GM19372 (cell line): Measurements from ENCODE around the gene ZDHHC14.
A peak's percentile ranks its signal among the peaks of the same experiment; 100 is the strongest.

Experiments used
- ATAC-seq: cut with Tn5 transposase; IDR thresholded peaks from one replicate; pipeline ENCODE4 v1.9.1; 2021; ENCODE audit warnings: mild to moderate bottlenecking, low read depth, moderate library complexity; ENCODE audit not compliant: unreplicated experiment

Gene ZDHHC14

GRCh38 chr6:157607317-157608109 lies 226.5 kb downstream of the ZDHHC14 start:
- no peak for ATAC-seq

GRCh38 chr6:157608221-157609075 lies 227.5 kb downstream of the ZDHHC14 start:
- no peak for ATAC-seq

- ATAC-seq: no peak
Observed at GRCh38 chr6:157609117-157609516, 228.1 kb downstream of the ZDHHC14 start.

GRCh38 chr6:157609556-157609955 lies 228.6 kb downstream of the ZDHHC14 start:
- ATAC-seq: no peak

GRCh38 chr6:157610451-157610999 lies 229.5 kb downstream of the ZDHHC14 start:
- no peak for ATAC-seq

- no peak for ATAC-seq
Observed at GRCh38 chr6:157611406-157611805, 230.4 kb downstream of the ZDHHC14 start.

- ATAC-seq: no peak
Observed at GRCh38 chr6:157613011-157613522, 232.1 kb downstream of the ZDHHC14 start.

- peak; percentile 64 for ATAC-seq
Observed at GRCh38 chr6:157614026-157614568, 233.1 kb downstream of the ZDHHC14 start.

GRCh38 chr6:157615420-157615769 lies 234.4 kb downstream of the ZDHHC14 start:
- no peak for ATAC-seq

- ATAC-seq: no peak
Observed at GRCh38 chr6:157615951-157616350, 235.0 kb downstream of the ZDHHC14 start.

- ATAC-seq: no peak
Observed at GRCh38 chr6:157620944-157621343, 240.0 kb downstream of the ZDHHC14 start.

- ATAC-seq: no peak
Observed at GRCh38 chr6:157621406-157621805, 240.4 kb downstream of the ZDHHC14 start.

GRCh38 chr6:157622427-157622826 lies 241.4 kb downstream of the ZDHHC14 start:
- ATAC-seq: no peak

- ATAC-seq: no peak
Observed at GRCh38 chr6:157625111-157625510, 244.1 kb downstream of the ZDHHC14 start.

- ATAC-seq: no peak
Observed at GRCh38 chr6:157625764-157626163, 244.8 kb downstream of the ZDHHC14 start.

- no peak for ATAC-seq
Observed at GRCh38 chr6:157627195-157627966, 246.4 kb downstream of the ZDHHC14 start.

GRCh38 chr6:157628463-157628862 lies 247.5 kb downstream of the ZDHHC14 start:
- no peak for ATAC-seq

GRCh38 chr6:157629220-157629619 lies 248.2 kb downstream of the ZDHHC14 start:
- ATAC-seq: no peak

- no peak for ATAC-seq
Observed at GRCh38 chr6:157630463-157631080, 249.6 kb downstream of the ZDHHC14 start.

GRCh38 chr6:157631412-157631811 lies 250.4 kb downstream of the ZDHHC14 start:
- ATAC-seq: no peak
